ENCODE measurements around the gene GSTK1. TPM values are rescaled to one million over a fixed set of nuclear protein-coding genes. Genes with fewer than 3 reads are reported as not detected.
"Not testable (repeated sequence)": the region's sequence is repeated elsewhere in the genome, so short reads cannot be mapped to it uniquely, and the experiment has no call there.

The GSTK1 gene
- 100 to 1,000 TPM; 140 to 194 (median 158) TPM for total RNA-seq

GRCh38 chr7:143263266-143264195 lies at the start of gene GSTK1:
TSS of gene GSTK1 (plus strand) at chr7:143263441. CDS start at chr7:143263514, 73 bp downstream.
- TF ChIP-seq POLR2A (IDR thresholded peaks at IDR 0.05) (peak in 3 of 4 donors; percentile 62 to 90 (median 87)), EP300 (IDR thresholded peaks at IDR 0.05) (no peak), POLR2AphosphoS5 (IDR thresholded peaks at IDR 0.05) (peak; percentile 64 to 74)
- TF ChIP-seq, protein P1, sequence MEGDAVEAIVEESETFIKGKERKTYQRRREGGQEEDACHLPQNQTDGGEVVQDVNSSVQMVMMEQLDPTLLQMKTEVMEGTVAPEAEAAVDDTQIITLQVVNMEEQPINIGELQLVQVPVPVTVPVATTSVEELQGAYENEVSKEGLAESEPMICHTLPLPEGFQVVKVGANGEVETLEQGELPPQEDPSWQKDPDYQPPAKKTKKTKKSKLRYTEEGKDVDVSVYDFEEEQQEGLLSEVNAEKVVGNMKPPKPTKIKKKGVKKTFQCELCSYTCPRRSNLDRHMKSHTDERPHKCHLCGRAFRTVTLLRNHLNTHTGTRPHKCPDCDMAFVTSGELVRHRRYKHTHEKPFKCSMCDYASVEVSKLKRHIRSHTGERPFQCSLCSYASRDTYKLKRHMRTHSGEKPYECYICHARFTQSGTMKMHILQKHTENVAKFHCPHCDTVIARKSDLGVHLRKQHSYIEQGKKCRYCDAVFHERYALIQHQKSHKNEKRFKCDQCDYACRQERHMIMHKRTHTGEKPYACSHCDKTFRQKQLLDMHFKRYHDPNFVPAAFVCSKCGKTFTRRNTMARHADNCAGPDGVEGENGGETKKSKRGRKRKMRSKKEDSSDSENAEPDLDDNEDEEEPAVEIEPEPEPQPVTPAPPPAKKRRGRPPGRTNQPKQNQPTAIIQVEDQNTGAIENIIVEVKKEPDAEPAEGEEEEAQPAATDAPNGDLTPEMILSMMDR (IDR thresholded peaks at IDR 0.05) = no peak
- ATAC-seq (ENCODE audit: low FRiP score in 2 of 2) = peak; percentile 96 to 98

DNA sequence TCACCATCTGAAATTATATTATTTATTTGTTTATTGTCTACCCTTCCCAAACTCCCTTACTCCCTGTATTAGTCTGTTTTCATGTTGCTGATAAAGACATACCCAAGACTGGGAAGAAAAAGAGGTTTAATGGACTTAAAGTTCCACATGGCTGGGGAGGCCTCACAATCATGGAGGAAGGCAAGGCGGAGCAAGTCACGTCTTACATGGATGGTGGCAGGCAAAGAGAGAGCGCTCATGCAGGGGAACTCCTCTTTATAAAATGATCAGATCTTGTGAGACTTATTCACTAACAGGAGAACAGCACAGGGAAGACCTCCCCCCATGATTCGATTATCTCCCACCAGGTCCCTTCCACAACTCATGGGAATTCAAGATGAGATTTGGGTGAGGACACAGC lies 49.8 kb upstream of the GSTK1 start:
- not testable (repeated sequence) for H3K4me3 ChIP-seq; H3K9me3 ChIP-seq; H3K27ac ChIP-seq; ATAC-seq (ENCODE audit: low FRiP score in 2 of 2); DNase-seq; H3K4me1 ChIP-seq; H3K36me3 ChIP-seq; H3K27me3 ChIP-seq
- 94 to 96% methylated on average over 4 of the region's 4 CpGs for WGBS, 2 donors

More at GRCh38 chr7:143263266-143264195, at the start of gene GSTK1:
- Histone ChIP-seq H3K4me3 (peak within 1 kb of the TSS; percentile 51 to 93 (median 79)), H3K27ac (peak within 1 kb of the TSS; percentile 80 to 92 (median 88)), H3K4me1 (peaks cover 17 to 28% (median 18%) of the 10 kb centered on the region in 4 donors), H3K27me3 (no peaks in the 10 kb centered on the region), H3K9me3 (no peaks in the 10 kb centered on the region), H3K36me3 (peaks cover 13 to 19% (median 14%) of the 10 kb centered on the region in 4 donors)
- 1 to 2% methylated on average over 29 to 40 of the region's 48 CpGs for WGBS, 2 donors
- peak; percentile 93 for DNase-seq

GRCh38 chr7:143214789-143215679 lies 48.2 kb upstream of the GSTK1 start:
- H3K4me3 ChIP-seq = no peak overlapping the region
- DNase-seq (peak in 1 of 2 donors; percentile 47), ATAC-seq (ENCODE audit: low FRiP score in 2 of 2) (peak; percentile 80 to 96)
- H3K27ac ChIP-seq = no peak overlapping the region
- TF ChIP-seq POLR2A (IDR thresholded peaks at IDR 0.05) (no peak), EP300 (IDR thresholded peaks at IDR 0.05) (no peak)
- TF ChIP-seq, protein P1 (IDR thresholded peaks at IDR 0.05) = peak; percentile 94 to 99 (median 98)
- H3K4me1 ChIP-seq = peaks cover 0 to 3% (median 0%) of the 10 kb centered on the region in 4 donors
- no peaks in the 10 kb centered on the region for H3K27me3 ChIP-seq
- no peaks in the 10 kb centered on the region for H3K9me3 ChIP-seq
- no peaks in the 10 kb centered on the region for H3K36me3 ChIP-seq
- 19 to 22% methylated on average over 8 of the region's 8 CpGs for WGBS, 2 donors

- no peaks in the 10 kb centered on the region for H3K36me3 ChIP-seq
- no peaks in the 10 kb centered on the region for H3K27me3 ChIP-seq
- H3K9me3 ChIP-seq = no peaks in the 10 kb centered on the region
- no peaks in the 10 kb centered on the region for H3K4me1 ChIP-seq
- H3K27ac ChIP-seq = no peak overlapping the region
- TF ChIP-seq, protein P1 (IDR thresholded peaks at IDR 0.05) = no peak
- no peak for TF ChIP-seq POLR2A (IDR thresholded peaks at IDR 0.05)
- TF ChIP-seq POLR2AphosphoS5 (IDR thresholded peaks at IDR 0.05) = no peak
- TF ChIP-seq EP300 (IDR thresholded peaks at IDR 0.05) = no peak
- 74 to 95% methylated on average over 6 of the region's 6 CpGs for WGBS, 2 donors
- H3K4me3 ChIP-seq = no peak overlapping the region
- DNase-seq (no peak), ATAC-seq (ENCODE audit: low FRiP score in 2 of 2) (no peak)
Observed at GRCh38 chr7:143216151-143216550, 47.1 kb upstream of the GSTK1 start.

DNA sequence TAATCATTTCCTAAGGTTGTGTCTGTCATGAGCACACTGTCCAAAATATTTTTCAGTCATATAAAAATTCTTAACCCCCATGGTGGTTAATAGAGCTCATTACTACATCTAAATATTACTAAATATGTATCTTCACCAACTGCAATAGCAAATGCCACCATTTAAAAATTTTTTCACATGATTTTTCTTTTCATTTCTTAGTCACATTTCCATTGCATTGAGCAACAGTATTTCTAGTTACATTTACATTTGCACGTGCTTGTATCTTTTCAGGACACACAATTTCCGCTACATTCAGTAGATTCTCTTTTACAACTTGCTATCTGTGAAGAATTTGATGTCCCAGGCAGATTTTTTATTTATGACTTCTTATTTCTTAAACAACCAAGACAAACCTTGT lies 46.6 kb upstream of the GSTK1 start:
- Histone ChIP-seq H3K36me3 (no peaks in the 10 kb centered on the region), H3K27ac (no peak overlapping the region), H3K4me1 (no peaks in the 10 kb centered on the region), H3K4me3 (no peak overlapping the region), H3K27me3 (no peaks in the 10 kb centered on the region), H3K9me3 (no peaks in the 10 kb centered on the region)
- DNase-seq (no peak), ATAC-seq (ENCODE audit: low FRiP score in 2 of 2) (no peak)
- TF ChIP-seq, protein P1 (IDR thresholded peaks at IDR 0.05) = no peak
- TF ChIP-seq EP300 (IDR thresholded peaks at IDR 0.05) = no peak
- no peak for TF ChIP-seq POLR2AphosphoS5 (IDR thresholded peaks at IDR 0.05)
- no peak for TF ChIP-seq POLR2A (IDR thresholded peaks at IDR 0.05)
- 81 to 92% methylated on average over 2 of the region's 2 CpGs for WGBS, 2 donors
